Coronary artery (tissue), 2 donors: ENCODE results near the gene FOSL1.

Experiments
- DNase-seq: peaks from one replicate; pipeline ENCODE4 v3.0.0-alpha.2; 2017; ENCODE audit warnings: low spot score
- H3K27ac ChIP-seq, 2 donors: fragments of 200-600 bp; sonication (generic); one replicate each; pipeline ENCODE4 v1.5.1; 2016 to 2019
- H3K4me3 ChIP-seq: fragments of 200-600 bp; sonication (generic); 2 replicates; pipeline ENCODE4 v1.5.1; 2016; ENCODE audit warnings: mild to moderate bottlenecking, moderate library complexity
- CTCF ChIP-seq: fragments of 200-600 bp; sonication (generic); IDR thresholded peaks from one replicate; pipeline ENCODE4 v1.5.1; 2019; ENCODE audit warnings: antibody characterized with exemption

Gene FOSL1

GRCh38 chr11:65856689-65857499 is 43.3 kb downstream of the FOSL1 start:
- peak; percentile 91 for DNase-seq
- TF ChIP-seq CTCF, result no peak
- Histone ChIP-seq H3K27ac (peak overlapping the region; percentile 92 to 100), H3K4me3 (peak overlapping the region; percentile 98)

GRCh38 chr11:65855927-65856363 is 44.2 kb downstream of the FOSL1 start:
- peak overlapping the region; percentile 98 for H3K4me3 ChIP-seq
- DNase-seq, result no peak
- no peak for TF ChIP-seq CTCF
- no peak overlapping the region for H3K27ac ChIP-seq

GRCh38 chr11:65854852-65855837 is 45.0 kb downstream of the FOSL1 start:
- peak overlapping the region; percentile 2 for H3K4me3 ChIP-seq
- H3K27ac ChIP-seq, result no peak overlapping the region
- DNase-seq, result no peak
- TF ChIP-seq CTCF, result no peak

- no peak overlapping the region for H3K27ac ChIP-seq
- no peak overlapping the region for H3K4me3 ChIP-seq
- no peak for TF ChIP-seq CTCF
- DNase-seq, result no peak
These were observed 46.0 kb downstream of the FOSL1 start for GRCh38 chr11:65854161-65854592.

GRCh38 chr11:65853246-65853979 is 46.8 kb downstream of the FOSL1 start:
- Histone ChIP-seq H3K4me3 (no peak overlapping the region), H3K27ac (no peak overlapping the region)
- no peak for TF ChIP-seq CTCF
- DNase-seq, result no peak

- Histone ChIP-seq H3K27ac (no peak overlapping the region), H3K4me3 (no peak overlapping the region)
- DNase-seq, result no peak
- no peak for TF ChIP-seq CTCF
These were observed 47.5 kb downstream of the FOSL1 start for GRCh38 chr11:65852508-65853245.
